ENCODE data around the gene FRK.

FRK gene

GRCh38 chr6:115885636-115886366, 174.9 kb downstream of the FRK start:
- no peak for DNase-seq

GRCh38 chr6:115882771-115883170, 177.9 kb downstream of the FRK start:
- no peak for DNase-seq

- DNase-seq: no peak
Observed at GRCh38 chr6:115882174-115882573, 178.5 kb downstream of the FRK start.

All from CD4-positive, alpha-beta T cell treated with Interleukin-1 beta for 1 hour (primary cell).